Activated CD4-positive, alpha-beta T cell treated with anti-CD3 and anti-CD28 coated beads for 1 hour (primary cell): ENCODE measurements around the gene CSNK1D.

Source experiments
- DNase-seq: peaks from one replicate; pipeline ENCODE4 v3.0.0-alpha.2; 2020

The CSNK1D gene

GRCh38 chr17:82249896-82250581 lies 23.5 kb downstream of the CSNK1D start:
- DNase-seq: no peak

GRCh38 chr17:82248815-82249674 lies 24.5 kb downstream of the CSNK1D start:
- DNase-seq: no peak

GRCh38 chr17:82247856-82248671 lies 25.4 kb downstream of the CSNK1D start:
- DNase-seq: no peak

- DNase-seq: no peak
Observed at GRCh38 chr17:82247182-82247823, 26.2 kb downstream of the CSNK1D start.

- DNase-seq: no peak
Observed at GRCh38 chr17:82246365-82247181, 26.9 kb downstream of the CSNK1D start.

- no peak for DNase-seq
Observed at GRCh38 chr17:82246040-82246364, 27.5 kb downstream of the CSNK1D start.

- no peak for DNase-seq
Observed at GRCh38 chr17:82245134-82246039, 28.1 kb downstream of the CSNK1D start.

- DNase-seq: no peak
Observed at GRCh38 chr17:82244413-82245133, 28.9 kb downstream of the CSNK1D start.

GRCh38 chr17:82243648-82244412 lies 29.7 kb downstream of the CSNK1D start:
- DNase-seq: no peak

GRCh38 chr17:82242977-82243647 lies 30.4 kb downstream of the CSNK1D start:
- no peak for DNase-seq

GRCh38 chr17:82242698-82242976 lies 30.9 kb downstream of the CSNK1D start:
- DNase-seq: no peak

- no peak for DNase-seq
Observed at GRCh38 chr17:82241926-82242697, 31.4 kb downstream of the CSNK1D start.

GRCh38 chr17:82241183-82241925 lies 32.1 kb downstream of the CSNK1D start:
- DNase-seq: no peak

GRCh38 chr17:82240506-82241182 lies 32.9 kb downstream of the CSNK1D start:
- DNase-seq: no peak

GRCh38 chr17:82239926-82240505 lies 33.5 kb downstream of the CSNK1D start:
- no peak for DNase-seq

GRCh38 chr17:82239401-82239925 lies 34.0 kb downstream of the CSNK1D start:
- no peak for DNase-seq
